HepG2 (cell line): Measurements from ENCODE around the gene FAM83D. TPM values are rescaled to one million over a fixed set of nuclear protein-coding genes. Genes with fewer than 3 reads are reported as not detected.

ENCODE experiments used
- ATM ChIP-seq: fragments of 450-650 bp; IDR thresholded peaks from 2 replicates; pipeline ENCODE4 v1.7.1; 2017; ENCODE audit warnings: mild to moderate bottlenecking, borderline replicate concordance
- CCDC6 ChIP-seq: sonication (generic); formaldehyde crosslinking; IDR thresholded peaks from 2 replicates; pipeline ENCODE4 v1.8.1; 2022; ENCODE audit warnings: mild to moderate bottlenecking, missing genetic modification reagents, moderate library complexity
- DPF2 ChIP-seq: sonication (generic); formaldehyde crosslinking; IDR thresholded peaks from 2 replicates; pipeline ENCODE4 v1.4.0; 2020; ENCODE audit warnings: mild to moderate bottlenecking, low read depth, missing genetic modification reagents, borderline replicate concordance
- MNT ChIP-seq: fragments of 450-650 bp; IDR thresholded peaks from 2 replicates; pipeline ENCODE4 v1.6.1; 2016
- MTA1 ChIP-seq: sonication (generic); formaldehyde crosslinking; IDR thresholded peaks from 2 replicates; pipeline ENCODE4 v1.4.0; 2020; ENCODE audit warnings: missing genetic modification reagents, mild to moderate bottlenecking, borderline replicate concordance
- NFATC3 ChIP-seq: sonication (generic); formaldehyde crosslinking; IDR thresholded peaks from 2 replicates; pipeline ENCODE4 v1.5.1; 2020; ENCODE audit warnings: mild to moderate bottlenecking, missing genetic modification reagents
- NR3C1 ChIP-seq: sonication (generic); formaldehyde crosslinking; IDR thresholded peaks from 2 replicates; pipeline ENCODE4 v1.4.0; 2020; ENCODE audit warnings: missing genetic modification reagents
- NRL ChIP-seq: sonication (generic); formaldehyde crosslinking; IDR thresholded peaks from 2 replicates; pipeline ENCODE4 v1.5.0; 2020; ENCODE audit warnings: missing genetic modification reagents, mild to moderate bottlenecking, moderate library complexity, borderline replicate concordance
- PAXIP1 ChIP-seq: sonication (generic); formaldehyde crosslinking; conservative IDR thresholded peaks from 2 replicates; pipeline ENCODE4 v1.4.0; 2020; ENCODE audit warnings: mild to moderate bottlenecking, missing genetic modification reagents, moderate library complexity
- PHF8 ChIP-seq: sonication (generic); formaldehyde crosslinking; IDR thresholded peaks from 2 replicates; pipeline ENCODE4 v1.5.0; 2020; ENCODE audit warnings: missing genetic modification reagents
- SKIL ChIP-seq: sonication (generic); formaldehyde crosslinking; IDR thresholded peaks from 2 replicates; pipeline ENCODE4 v1.8.0; 2022; ENCODE audit warnings: missing genetic modification reagents, mild to moderate bottlenecking, moderate library complexity, borderline replicate concordance
- SRSF1 ChIP-seq: fragments of 200-400 bp; formaldehyde crosslinking; optimal IDR thresholded peaks from 2 replicates; pipeline ENCODE3; 2017; ENCODE audit warnings: mild to moderate bottlenecking, low read depth, low read length, moderate library complexity
- ZBTB33 ChIP-seq: sonication (generic); formaldehyde crosslinking; IDR thresholded peaks from 2 replicates; pipeline ENCODE4 v1.4.0; 2020; ENCODE audit warnings: missing genetic modification reagents
- ZFP90 ChIP-seq: sonication (generic); formaldehyde crosslinking; IDR thresholded peaks from 2 replicates; pipeline ENCODE4 v1.8.0; 2022; ENCODE audit warnings: missing genetic modification reagents, mild to moderate bottlenecking, inconsistent platforms, borderline replicate concordance
- ZNF292 ChIP-seq: sonication (generic); formaldehyde crosslinking; IDR thresholded peaks from 2 replicates; pipeline ENCODE4 v1.8.1; 2022; ENCODE audit warnings: mild to moderate bottlenecking, low read depth, missing genetic modification reagents, borderline replicate concordance
- ZNF572 ChIP-seq: sonication (generic); formaldehyde crosslinking; IDR thresholded peaks from 2 replicates; pipeline ENCODE4 v1.5.1; 2020; ENCODE audit warnings: mild to moderate bottlenecking, missing genetic modification reagents
- ZNF614 ChIP-seq: IDR thresholded peaks from 2 replicates; pipeline ENCODE4 v1.6.1; 2018; ENCODE audit warnings: missing biosample characterization, missing genetic modification reagents, inconsistent platforms, borderline replicate concordance
- ZNF644 ChIP-seq: IDR thresholded peaks from 2 replicates; pipeline ENCODE4 v1.6.1; 2016; ENCODE audit warnings: low read depth
- ZNF777 ChIP-seq: sonication (generic); formaldehyde crosslinking; IDR thresholded peaks from 2 replicates; pipeline ENCODE4 v1.4.0; 2020; ENCODE audit warnings: missing genetic modification reagents
- ZNF878 ChIP-seq: sonication (generic); formaldehyde crosslinking; IDR thresholded peaks from 2 replicates; pipeline ENCODE4 v1.8.1; 2023; ENCODE audit warnings: mild to moderate bottlenecking, missing genetic modification reagents, moderate library complexity
- polyA plus RNA-seq, 8 experiments: library from polyadenylated mRNA; depleted of rRNA in 3 of 8; stranded (reverse) in 7 of 8; unstranded in 1 of 8; fragments of >200 nt; fragmentation: Illumina TruSeq in 4 of 8; extraction: Trizol in 4 of 8; gene quantifications; 2 replicates each; pipeline versions ENCODE4 v1.2.1 to v1.2.3, GENCODE V29; 2011 to 2016; ENCODE audit warnings: low read depth in 4 of 8, missing spikeins in 1 of 8, mixed read lengths in 1 of 8; ENCODE audit not compliant: insufficient read depth in 1 of 8
- total RNA-seq, 5 experiments: library from RNA; depleted of rRNA; stranded (reverse); fragments of >200 nt; fragmentation: Illumina TruSeq; extraction: Trizol; gene quantifications; 2 replicates each; pipeline ENCODE4 v1.2.3, GENCODE V29; 2016; ENCODE audit warnings: low read depth in 1 of 5

Gene FAM83D
- total and polyA plus RNA-seq, 2 of the 13 experiments (the other 11 are each of a cell fraction or from before 2014, with no cell fraction given): 51.4 to 64.0 TPM

- TF ChIP-seq ZNF292 (CRISPR knock-in tag): peak; percentile 35; the same call in 1 of the 2 replicates
- TF ChIP-seq NFATC3: no peak
- TF ChIP-seq SRSF1: no peak
- no peak for TF ChIP-seq DPF2 (CRISPR knock-in tag)
- TF ChIP-seq ZNF614 (CRISPR knock-in tag): 0 out of 2 replicates have a peak, but pooled peaks have one; percentile 27
- no peak for TF ChIP-seq MNT
- TF ChIP-seq ATM: no peak
- TF ChIP-seq ZNF777 (CRISPR knock-in tag): 0 out of 2 replicates have a peak, but pooled peaks have one; percentile 34
- peak; percentile 97 for TF ChIP-seq ZBTB33 (CRISPR knock-in tag)
- peak; percentile 62; the same call in 1 of the 2 replicates for TF ChIP-seq ZNF572
- 0 out of 2 replicates have a peak, but pooled peaks have one; percentile 37 for TF ChIP-seq MTA1 (CRISPR knock-in tag)
- no peak for TF ChIP-seq NR3C1 (CRISPR knock-in tag)
- no peak for TF ChIP-seq PHF8
- no peak for TF ChIP-seq ZNF878
- peak; percentile 79; the same call in 1 of the 2 replicates for TF ChIP-seq NRL (CRISPR knock-in tag)
- TF ChIP-seq ZNF644 (CRISPR knock-in tag): no peak
- no peak for TF ChIP-seq ZFP90 (CRISPR knock-in tag)
- TF ChIP-seq CCDC6 (CRISPR knock-in tag): no peak
- no peak for TF ChIP-seq SKIL (CRISPR knock-in tag)
- TF ChIP-seq PAXIP1 (CRISPR knock-in tag): no peak
Observed at GRCh38 chr20:38907918-38908677, 18.1 kb upstream of the FAM83D start (continued).
